Measurements from ENCODE around the gene SPATA22. TPM values are rescaled to one million over a fixed set of nuclear protein-coding genes. Genes with fewer than 3 reads are reported as not detected.

The SPATA22 gene
- total RNA-seq, 4 donors from 2014 or later, result 0.39 to 2.7 (median 1.2) TPM

DNA sequence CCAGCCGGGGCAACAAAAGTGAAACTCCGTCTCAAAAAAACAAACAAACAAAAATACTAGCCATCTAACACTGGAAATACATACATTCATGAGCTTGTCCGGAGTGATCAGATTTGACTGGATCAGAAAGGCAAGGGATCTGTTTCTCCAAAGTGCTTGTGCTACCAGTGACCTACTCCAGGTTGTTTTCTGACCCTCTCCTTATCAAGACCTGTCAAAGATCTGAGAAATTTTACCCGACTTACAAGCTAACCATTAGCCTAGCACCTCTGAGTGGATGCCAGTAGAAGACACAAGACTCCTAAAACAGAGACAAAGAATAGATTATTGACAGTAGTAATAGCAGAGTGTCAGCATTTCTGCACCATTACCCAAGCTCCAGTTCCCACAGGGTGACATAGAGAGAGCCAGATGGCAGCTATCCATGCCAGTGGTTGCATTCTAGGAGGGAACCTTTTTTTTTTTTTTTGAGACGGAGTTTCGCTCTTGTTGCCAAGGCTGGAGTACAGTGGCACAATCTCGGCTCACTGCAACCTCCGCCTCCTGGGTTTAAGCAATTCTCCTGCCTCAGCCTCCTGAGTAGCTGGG, 14.0 kb upstream of the SPATA22 start:
- 79 to 91% methylated on average over 8 of the region's 8 CpGs for WGBS, 2 donors
- H3K9me3 ChIP-seq, result no peaks in the 10 kb centered on the region
- TF ChIP-seq, protein P1, sequence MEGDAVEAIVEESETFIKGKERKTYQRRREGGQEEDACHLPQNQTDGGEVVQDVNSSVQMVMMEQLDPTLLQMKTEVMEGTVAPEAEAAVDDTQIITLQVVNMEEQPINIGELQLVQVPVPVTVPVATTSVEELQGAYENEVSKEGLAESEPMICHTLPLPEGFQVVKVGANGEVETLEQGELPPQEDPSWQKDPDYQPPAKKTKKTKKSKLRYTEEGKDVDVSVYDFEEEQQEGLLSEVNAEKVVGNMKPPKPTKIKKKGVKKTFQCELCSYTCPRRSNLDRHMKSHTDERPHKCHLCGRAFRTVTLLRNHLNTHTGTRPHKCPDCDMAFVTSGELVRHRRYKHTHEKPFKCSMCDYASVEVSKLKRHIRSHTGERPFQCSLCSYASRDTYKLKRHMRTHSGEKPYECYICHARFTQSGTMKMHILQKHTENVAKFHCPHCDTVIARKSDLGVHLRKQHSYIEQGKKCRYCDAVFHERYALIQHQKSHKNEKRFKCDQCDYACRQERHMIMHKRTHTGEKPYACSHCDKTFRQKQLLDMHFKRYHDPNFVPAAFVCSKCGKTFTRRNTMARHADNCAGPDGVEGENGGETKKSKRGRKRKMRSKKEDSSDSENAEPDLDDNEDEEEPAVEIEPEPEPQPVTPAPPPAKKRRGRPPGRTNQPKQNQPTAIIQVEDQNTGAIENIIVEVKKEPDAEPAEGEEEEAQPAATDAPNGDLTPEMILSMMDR (IDR thresholded peaks at IDR 0.05), result no peak
- TF ChIP-seq EP300 (IDR thresholded peaks at IDR 0.05), result no peak
- TF ChIP-seq POLR2A (IDR thresholded peaks at IDR 0.05), result no peak
- H3K27me3 ChIP-seq, result no peaks in the 10 kb centered on the region
- DNase-seq (ENCODE audit: low spot score in 2 of 2), result no peak
- H3K36me3 ChIP-seq, result peaks cover 0 to 48% (median 0%) of the 10 kb centered on the region in 3 donors
- H3K4me1 ChIP-seq, result no peaks in the 10 kb centered on the region
- no peak overlapping the region for H3K4me3 ChIP-seq
- no peak overlapping the region for H3K27ac ChIP-seq

DNA sequence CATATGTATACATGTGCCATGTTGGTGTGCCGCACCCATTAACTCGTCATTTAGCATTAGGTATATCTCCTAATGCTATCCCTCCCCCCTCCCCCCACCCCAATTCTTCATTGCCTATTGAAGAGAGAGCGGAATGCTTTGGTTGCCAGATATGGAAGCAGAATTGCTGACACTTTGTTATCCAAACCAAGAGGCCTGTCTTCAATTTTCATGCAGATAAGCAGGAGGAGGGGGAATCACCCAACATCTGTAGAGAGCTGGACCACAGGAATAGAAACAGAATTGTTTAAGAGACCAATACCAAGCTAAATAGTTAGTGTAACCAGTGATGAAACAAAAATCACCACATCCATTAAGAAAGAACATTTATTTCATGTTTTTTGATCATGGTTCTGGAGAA, 11.2 kb upstream of the SPATA22 start:
- Histone ChIP-seq H3K36me3 (peaks cover 0 to 33% (median 0%) of the 10 kb centered on the region in 3 donors), H3K4me1 (no peaks in the 10 kb centered on the region), H3K27me3 (no peaks in the 10 kb centered on the region), H3K9me3 (no peaks in the 10 kb centered on the region), H3K27ac (no peak overlapping the region), H3K4me3 (no peak overlapping the region)
- TF ChIP-seq POLR2A (IDR thresholded peaks at IDR 0.05) (no peak), EP300 (IDR thresholded peaks at IDR 0.05) (no peak)
- TF ChIP-seq, protein P1 (IDR thresholded peaks at IDR 0.05), result no peak
- no peak for DNase-seq (ENCODE audit: low spot score in 2 of 2)
- WGBS, 2 donors, result 29 to 53% methylated on average over 3 of the region's 3 CpGs

DNA sequence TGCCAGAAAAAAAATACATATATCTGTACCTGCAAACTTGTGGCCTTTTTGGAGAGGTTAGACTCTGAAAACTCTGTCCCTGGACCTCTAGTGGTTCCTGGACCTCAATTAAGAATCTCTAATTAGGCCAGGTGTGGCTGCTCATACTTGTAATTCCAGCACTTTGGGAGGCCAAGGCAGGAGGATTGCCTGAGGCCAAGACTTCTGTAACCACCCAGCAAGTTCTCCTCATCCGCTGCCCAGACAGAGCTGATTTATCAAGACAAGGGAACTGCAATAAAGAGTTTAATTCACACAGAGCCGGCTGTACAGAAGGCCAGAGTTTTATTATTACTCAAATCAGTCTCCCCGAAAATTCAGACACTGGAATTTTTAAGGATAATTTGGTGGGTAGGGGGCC, 8.4 kb upstream of the SPATA22 start:
- H3K4me1 ChIP-seq, result peaks cover under 1 to 11% (median 3%) of the 10 kb centered on the region in 4 donors
- WGBS, 2 donors, result 80 to 86% methylated on average over 3 of the region's 3 CpGs
- TF ChIP-seq EP300 (IDR thresholded peaks at IDR 0.05), result no peak
- TF ChIP-seq, protein P1 (IDR thresholded peaks at IDR 0.05), result no peak
- no peak for TF ChIP-seq POLR2A (IDR thresholded peaks at IDR 0.05)
- no peaks in the 10 kb centered on the region for H3K27me3 ChIP-seq
- DNase-seq (ENCODE audit: low spot score in 2 of 2), result no peak
- no peak overlapping the region for H3K27ac ChIP-seq
- H3K4me3 ChIP-seq, result no peak overlapping the region
- peaks cover 0 to 15% (median 0%) of the 10 kb centered on the region in 3 donors for H3K36me3 ChIP-seq
- no peaks in the 10 kb centered on the region for H3K9me3 ChIP-seq

DNA sequence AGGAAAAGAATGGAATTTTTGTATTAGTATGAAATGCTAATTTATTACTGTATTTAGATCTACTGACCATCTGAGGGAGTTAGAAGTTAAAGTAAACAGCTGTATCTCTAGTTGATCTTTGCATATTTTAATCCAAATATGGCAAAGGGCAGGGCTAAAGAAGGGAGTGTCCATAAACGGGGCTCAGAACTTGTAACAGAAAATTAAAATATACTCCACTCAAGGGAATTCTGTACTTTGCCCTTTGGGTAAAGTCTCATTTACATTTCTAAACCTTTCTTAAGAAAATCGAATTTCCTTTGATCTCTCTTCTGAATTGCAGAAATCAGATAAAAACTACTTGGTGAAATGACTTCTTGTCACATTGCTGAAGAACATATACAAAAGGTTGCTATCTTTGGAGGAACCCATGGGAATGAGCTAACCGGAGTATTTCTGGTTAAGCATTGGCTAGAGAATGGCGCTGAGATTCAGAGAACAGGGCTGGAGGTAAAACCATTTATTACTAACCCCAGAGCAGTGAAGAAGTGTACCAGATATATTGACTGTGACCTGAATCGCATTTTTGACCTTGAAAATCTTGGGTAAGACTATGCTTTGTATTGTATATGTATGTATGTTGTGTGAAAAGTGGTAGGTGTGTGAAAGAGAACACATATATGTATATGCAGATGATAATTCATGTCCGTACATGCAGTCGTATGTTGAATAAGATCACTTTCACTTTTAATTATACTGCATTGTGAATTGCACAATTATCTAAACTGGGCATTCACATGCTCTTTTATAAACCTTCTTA, 4.4 kb upstream of the SPATA22 start, which contains the start of gene ASPA:
Gene ASPA (plus strand): TSS at position 186 of the 799 bp plus-strand sequence. CDS start 163 bp downstream, at position 349.
- H3K4me3 ChIP-seq, result peak within 1 kb of the TSS; percentile 26 to 54 (median 46)
- 10 to 16% methylated on average over 7 of the region's 7 CpGs for WGBS, 2 donors
- H3K27ac ChIP-seq, result peak within 1 kb of the TSS; percentile 47 to 93 (median 80)

More for the DNA sequence above, 4.4 kb upstream of the SPATA22 start, which contains the start of gene ASPA:
- Histone ChIP-seq H3K4me1 (peaks cover 5 to 26% (median 13%) of the 10 kb centered on the region in 4 donors), H3K9me3 (no peaks in the 10 kb centered on the region), H3K36me3 (no peaks in the 10 kb centered on the region), H3K27me3 (no peaks in the 10 kb centered on the region)
- no peak for DNase-seq (ENCODE audit: low spot score in 2 of 2)
- no peak for TF ChIP-seq POLR2A (IDR thresholded peaks at IDR 0.05)
- no peak for TF ChIP-seq EP300 (IDR thresholded peaks at IDR 0.05)
- TF ChIP-seq, protein P1 (IDR thresholded peaks at IDR 0.05), result no peak
